Right forelimb (tissue), 1 donor: Measurements from ENCODE around the gene EFS.
"Not testable (repeated sequence)": the region's sequence is repeated elsewhere in the genome, so short reads cannot be mapped to it uniquely, and the experiment has no call there.

Source experiments
- DNase-seq: peaks from one replicate; pipeline ENCODE4 v3.0.0-alpha.2; 2018

Gene EFS

GRCh38 chr14:23356662-23357061 lies 8.3 kb downstream of the EFS start:
- DNase-seq: no peak

GRCh38 chr14:23355871-23356435 lies 9.0 kb downstream of the EFS start:
- no peak for DNase-seq

GRCh38 chr14:23354990-23355389 lies 10.0 kb downstream of the EFS start:
- no peak for DNase-seq

- no peak for DNase-seq
Observed at GRCh38 chr14:23353433-23353780, 11.6 kb downstream of the EFS start.

- DNase-seq: peak; percentile 93
Observed at GRCh38 chr14:23352506-23353432, 12.2 kb downstream of the EFS start, which contains the start of gene SLC22A17. TSS of gene SLC22A17 (minus strand) at chr14:23352887.

- DNase-seq: peak; percentile 45
Observed at GRCh38 chr14:23351681-23352505, 13.1 kb downstream of the EFS start.

GRCh38 chr14:23349156-23349845 lies 15.7 kb downstream of the EFS start:
- peak; percentile 26 for DNase-seq

- peak; percentile 36 for DNase-seq
Observed at GRCh38 chr14:23348297-23348655, 16.7 kb downstream of the EFS start.

- peak; percentile 44 for DNase-seq
Observed at GRCh38 chr14:23347406-23348296, 17.3 kb downstream of the EFS start.

GRCh38 chr14:23346693-23347405 lies 18.1 kb downstream of the EFS start:
- peak; percentile 43 for DNase-seq

- peak; percentile 2 for DNase-seq
Observed at GRCh38 chr14:23345987-23346692, 18.8 kb downstream of the EFS start.

- peak; percentile 7 for DNase-seq
Observed at GRCh38 chr14:23344481-23344880, 20.5 kb downstream of the EFS start.

- no peak for DNase-seq
Observed at GRCh38 chr14:23339506-23340268, 25.3 kb downstream of the EFS start.

GRCh38 chr14:23335623-23336022 lies 29.3 kb downstream of the EFS start:
- no peak for DNase-seq

GRCh38 chr14:23327947-23328744 lies 36.8 kb downstream of the EFS start:
- peak; percentile 66 for DNase-seq

GRCh38 chr14:23326491-23327332 lies 38.3 kb downstream of the EFS start:
- no peak for DNase-seq

GRCh38 chr14:23325746-23326145 lies 39.2 kb downstream of the EFS start:
- not testable (repeated sequence) for DNase-seq

GRCh38 chr14:23324993-23325392 lies 40.0 kb downstream of the EFS start:
- no peak for DNase-seq
